HG03520 (cell line): Measurements from ENCODE around the gene MEGF11.

Source experiments
- ATAC-seq: cut with Tn5 transposase; IDR thresholded peaks from one replicate; pipeline ENCODE4 v1.9.1; 2021; ENCODE audit warnings: mild to moderate bottlenecking, moderate library complexity; ENCODE audit not compliant: unreplicated experiment

The MEGF11 gene

DNA sequence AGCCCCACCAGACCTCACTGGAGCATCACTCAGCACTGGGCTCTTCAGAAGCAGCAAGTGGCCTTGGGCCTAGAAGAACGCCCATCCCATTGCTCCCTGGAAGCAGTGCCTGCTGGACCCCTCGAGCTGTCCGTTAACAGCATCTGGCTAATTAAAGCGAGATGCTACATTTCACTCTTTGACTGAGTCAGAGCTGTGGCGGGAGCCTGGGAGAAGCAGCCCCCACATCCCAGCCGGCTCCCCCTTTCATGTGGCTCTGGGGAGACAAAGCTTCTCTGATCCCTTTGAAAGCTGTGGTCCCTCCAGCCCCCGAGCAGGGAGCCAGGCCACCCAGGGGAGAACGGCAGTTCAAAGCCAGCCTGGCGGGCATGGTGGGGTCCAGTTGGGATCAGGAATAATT is 103.7 kb downstream of the MEGF11 start:
- no peak for ATAC-seq

DNA sequence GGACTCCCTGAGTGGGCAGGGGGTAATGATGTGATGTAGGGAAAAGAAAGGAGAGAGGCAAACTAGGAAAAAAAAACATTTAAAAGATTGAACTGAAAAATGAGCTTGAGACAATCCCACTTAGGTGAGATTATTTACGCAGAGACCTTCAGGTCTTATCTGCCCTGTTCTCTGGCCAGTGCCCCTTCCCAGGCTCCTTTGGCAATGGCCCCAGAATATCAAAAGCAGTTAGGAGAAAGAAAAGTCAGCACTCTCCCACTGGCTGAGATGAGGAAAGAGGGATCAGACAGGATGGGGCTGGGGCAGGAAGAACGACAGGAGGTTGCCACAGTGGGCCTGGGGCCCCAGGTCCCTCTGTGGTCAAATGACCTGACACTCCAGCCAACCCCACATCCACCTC is 105.4 kb downstream of the MEGF11 start:
- no peak for ATAC-seq

DNA sequence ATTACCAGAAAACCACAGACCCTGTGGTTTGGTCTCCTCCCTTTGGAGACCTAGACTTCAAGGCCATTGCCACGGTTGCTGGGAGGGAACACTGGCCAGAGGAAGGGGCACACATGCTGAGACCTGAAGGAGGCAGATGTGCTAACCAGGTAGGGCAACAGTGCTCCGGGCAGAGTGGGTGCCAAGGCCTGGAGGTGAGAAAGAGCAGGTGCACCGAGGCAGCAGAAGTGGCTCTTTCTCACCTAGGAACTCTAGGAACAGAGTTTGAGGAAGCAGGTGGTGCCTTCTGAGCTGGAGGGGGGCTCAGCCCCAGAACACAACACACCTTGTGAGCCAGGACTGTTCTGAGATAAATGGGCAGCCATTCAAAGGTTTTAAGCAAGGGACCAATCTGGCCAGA is 106.1 kb downstream of the MEGF11 start:
- no peak for ATAC-seq

DNA sequence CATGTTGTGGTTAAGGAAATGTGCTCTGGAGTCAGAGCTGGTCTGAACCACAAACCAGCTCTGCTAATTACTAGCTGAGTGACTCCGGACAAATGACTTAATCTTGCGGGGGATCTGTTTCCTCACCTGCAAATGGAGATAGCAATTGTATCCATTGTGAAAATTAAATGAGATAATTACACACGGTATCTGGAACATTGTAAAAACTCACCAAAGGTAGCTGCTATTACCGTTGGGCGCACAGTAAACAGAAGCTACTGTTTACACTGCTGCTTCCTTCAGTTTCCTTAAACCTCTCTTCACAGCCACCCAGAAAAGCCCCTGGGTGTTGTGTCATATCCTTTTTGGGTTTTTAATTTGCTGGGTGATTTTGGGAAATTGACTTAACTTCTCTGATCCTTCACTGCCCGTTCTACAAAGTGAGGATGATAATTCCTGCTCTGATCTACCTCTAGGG is 107.8 kb downstream of the MEGF11 start:
- no peak for ATAC-seq

DNA sequence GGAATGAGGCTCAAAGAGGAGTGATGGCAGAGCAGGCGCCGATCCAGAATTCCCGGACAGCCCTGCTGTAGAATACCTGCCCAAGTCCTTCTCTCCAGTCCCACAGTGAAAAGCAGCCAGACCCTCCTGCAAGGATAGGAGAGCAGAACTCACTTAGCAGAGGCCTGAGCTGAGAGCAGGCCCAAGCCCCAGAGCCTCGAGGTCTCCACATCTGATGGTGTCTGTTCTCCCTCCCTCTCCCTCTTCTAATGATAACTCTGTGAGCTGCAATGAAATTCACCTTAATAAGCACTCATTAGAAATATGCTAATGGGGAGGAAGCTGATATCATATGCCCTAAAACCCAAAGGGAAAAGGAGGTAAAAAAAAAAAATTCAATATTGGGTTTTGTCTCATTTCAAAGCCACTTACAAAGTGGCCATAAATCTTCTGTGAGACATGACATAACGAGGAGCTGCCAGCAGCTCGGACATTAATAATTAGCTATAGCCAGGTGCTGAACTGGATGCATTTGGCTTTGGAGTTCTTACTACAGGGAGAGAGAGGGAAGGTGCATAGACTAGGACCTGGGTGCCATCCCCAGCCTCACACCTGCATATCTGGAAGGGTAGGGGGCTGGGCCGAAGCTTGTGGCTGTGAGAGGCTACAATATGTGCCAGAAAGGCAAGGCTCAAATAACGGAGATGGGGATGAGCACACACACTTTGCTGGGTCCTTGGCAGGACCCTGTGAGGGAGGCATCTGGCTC is 108.4 kb downstream of the MEGF11 start:
- ATAC-seq, result no peak

DNA sequence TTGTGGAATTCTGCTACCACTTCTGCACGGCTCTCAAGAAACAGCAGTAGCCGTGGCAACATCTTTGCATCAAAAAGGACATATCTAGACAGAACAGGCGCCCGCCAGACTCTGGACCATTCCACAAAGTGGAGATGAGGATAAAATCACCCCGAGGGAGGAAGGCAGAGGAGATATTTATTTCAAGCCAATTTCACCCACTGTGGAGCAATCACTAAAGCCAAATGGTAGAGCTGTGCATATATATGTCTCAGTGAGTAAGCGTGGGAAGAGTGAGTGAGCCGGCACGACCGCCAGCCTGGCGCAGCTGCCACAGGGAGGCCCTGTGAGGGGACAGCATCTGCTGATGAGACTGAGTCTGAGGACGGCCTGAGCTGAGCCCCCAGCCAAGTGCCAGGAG is 111.3 kb downstream of the MEGF11 start:
- no peak for ATAC-seq

GRCh38 chr15:66139591-66140207 is 113.9 kb downstream of the MEGF11 start:
- ATAC-seq, result no peak

GRCh38 chr15:66138892-66139590 is 114.5 kb downstream of the MEGF11 start:
- no peak for ATAC-seq

DNA sequence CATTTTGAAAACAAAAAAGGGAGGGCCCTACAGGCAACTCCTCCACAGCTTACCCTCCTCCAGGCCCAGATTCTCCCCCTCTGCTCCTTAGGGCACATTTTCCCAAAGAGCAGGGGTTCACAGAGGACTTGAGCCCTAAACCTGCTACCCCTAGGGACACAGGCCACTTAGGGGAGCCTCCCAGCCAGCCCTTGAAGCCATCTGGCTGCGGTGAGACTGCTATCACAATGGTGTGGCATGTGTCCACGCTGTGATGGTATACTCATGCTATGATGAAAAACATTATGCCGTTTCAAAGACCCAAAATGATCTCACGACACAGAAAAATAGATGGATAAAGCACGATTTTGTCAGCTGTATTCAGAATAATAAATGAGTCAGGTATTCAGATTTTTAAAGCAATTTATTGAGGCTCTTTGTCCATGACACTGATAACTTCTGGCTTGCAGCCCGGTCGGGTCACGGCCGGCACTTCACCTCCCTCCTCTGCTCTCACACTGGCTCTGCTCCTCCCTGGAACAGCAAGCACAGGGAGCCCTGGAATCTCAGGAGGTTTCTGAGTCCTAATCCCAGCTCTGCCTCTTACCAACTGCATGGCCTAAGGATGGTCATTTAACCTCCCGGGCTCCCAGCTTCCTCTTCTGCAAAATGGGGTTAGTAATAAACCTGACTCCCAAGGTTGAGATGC is 115.3 kb downstream of the MEGF11 start:
- no peak for ATAC-seq

DNA sequence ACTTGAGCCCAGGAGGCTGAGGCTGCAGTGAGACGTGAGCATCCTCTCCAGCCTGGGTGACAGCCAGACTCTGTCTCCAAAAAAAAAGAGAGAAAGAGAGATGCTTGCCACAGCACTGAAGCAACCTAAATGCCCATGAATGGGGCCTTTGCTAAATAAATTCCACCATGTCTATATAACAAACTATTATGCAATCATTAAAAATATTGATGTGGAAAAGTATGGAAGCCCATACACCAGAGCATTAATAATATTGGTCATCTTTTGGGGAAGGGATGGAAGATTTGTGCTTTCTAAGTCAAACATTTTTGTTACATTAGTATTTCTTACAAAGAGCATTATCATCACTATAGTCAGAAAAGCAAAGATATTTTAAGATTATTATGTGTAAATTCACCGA is 116.6 kb downstream of the MEGF11 start:
- ATAC-seq, result no peak

DNA sequence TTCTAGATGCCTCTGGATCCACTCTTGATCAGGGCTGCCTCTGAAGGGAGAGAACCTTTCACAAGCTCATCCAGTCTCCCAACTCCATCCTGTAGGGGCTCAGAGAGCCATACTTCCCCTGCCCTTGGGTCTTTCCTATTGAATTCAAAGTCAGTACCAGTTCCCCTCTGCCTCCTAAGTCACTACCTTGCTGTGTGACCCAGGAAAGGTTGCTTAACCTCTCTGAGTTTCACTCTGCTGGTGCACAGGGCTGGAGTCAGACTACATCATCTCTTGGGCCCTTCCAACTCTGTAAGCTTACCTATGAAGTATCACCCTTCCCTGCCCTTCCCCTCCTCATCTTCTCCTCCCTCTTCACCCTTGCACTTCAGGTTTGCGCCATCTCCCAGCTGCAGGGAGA is 117.9 kb downstream of the MEGF11 start:
- ATAC-seq, result no peak

GRCh38 chr15:66134284-66134683 is 119.3 kb downstream of the MEGF11 start:
- ATAC-seq, result no peak

DNA sequence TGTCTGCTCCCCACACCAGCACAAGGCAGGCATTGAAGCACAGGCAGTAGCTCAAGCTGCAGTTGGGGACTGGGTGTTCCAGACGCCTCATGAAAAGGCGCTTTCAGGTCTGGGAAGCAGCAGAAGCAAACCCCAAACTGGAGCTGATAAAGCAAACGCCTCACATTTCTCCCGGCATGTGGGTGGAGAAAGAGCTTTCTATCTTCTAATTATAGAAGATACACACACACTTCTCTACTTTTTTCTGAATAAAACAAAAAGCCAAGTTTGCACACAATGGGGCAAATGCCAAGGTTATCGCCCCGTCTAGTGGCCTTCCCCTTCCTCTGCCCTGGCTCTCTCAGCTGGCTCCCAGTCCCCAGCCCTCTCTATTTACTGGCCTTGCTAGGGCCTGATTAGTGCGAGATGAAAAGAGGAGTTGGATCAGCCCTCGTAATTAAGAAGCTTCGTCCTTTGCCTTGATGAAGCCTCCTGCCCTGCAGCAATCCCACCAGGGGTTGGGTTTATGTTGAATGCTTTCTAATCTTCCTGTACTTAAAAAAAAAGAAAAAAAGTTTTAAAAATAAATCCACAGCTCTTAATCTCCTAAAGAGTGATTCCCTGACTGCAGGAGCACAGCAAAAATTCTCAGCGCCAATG is 120.2 kb downstream of the MEGF11 start:
- ATAC-seq, result no peak

DNA sequence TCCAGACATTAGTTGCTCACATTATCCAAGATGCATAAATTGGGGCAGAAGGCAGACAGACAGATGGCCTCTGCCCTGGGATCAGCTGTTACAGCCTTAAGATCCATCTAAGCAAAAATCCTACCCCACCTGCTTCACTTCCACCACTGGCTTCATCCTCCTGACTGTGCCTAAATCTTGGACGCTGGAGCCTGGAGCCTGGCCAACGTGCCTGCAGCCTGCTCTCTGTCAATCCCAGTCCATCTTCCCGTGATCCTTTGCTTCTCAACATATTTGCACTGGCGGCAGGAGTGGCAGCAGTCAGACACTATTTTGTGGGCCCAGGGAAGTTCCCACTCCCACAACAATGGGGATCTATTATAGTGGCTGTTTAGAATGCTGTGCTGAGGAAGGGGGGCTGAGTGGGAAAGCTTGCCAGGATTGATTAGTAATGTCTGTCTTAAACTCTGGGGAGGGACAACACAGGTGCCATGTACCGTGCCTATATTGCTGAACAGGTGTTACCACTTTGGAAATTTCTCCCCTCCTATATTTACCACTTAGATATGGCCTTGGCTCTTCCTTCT is 121.2 kb downstream of the MEGF11 start:
- ATAC-seq, result no peak

DNA sequence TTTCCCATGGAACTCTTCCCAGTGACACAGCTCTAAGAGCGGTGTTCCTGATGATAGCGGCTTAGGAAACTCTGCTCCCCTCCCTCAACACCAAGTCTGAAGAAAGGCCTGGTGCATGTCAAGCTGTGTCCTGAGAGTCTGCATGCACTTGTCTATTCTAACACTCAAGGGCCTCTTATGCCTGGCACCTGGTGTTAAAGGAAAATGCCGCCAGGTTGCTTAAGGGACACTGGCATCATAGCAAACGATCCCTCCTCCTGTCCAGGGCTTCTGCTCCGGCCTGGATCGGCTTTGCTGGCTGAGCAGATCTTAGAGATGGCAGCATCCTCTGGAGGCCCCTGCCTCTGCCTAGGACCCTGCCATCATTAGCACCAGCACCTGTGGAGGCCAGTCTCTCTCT is 121.7 kb downstream of the MEGF11 start:
- ATAC-seq, result no peak

- ATAC-seq, result no peak
Observed at GRCh38 chr15:66131200-66131599, 122.3 kb downstream of the MEGF11 start.

DNA sequence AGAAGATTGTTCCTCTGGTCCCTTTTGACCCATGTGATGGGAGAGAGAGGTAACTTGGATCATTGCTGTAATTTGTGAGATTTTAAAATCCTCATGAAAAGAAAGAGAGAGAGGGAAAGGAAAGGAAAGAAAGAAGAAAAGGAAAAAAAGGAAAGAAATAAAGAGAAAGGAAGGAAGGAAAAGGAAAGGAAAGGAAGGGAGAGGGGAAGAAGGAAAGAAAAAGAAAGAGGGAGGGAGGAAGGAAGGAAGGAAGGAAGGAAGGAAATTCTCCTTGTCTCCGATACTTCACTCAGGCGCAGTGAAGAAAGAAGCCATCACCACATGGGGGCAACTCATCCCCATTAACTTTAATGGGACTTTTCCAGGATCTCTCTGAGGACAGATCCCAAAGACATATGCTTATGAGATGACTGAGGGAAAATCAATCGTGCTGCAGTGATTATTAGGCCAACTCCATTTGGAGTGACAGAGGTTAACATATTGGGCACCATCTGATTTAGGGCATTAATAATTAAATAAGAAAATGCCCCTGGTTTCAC is 123.0 kb downstream of the MEGF11 start:
- no peak for ATAC-seq

- ATAC-seq, result no peak
Observed at GRCh38 chr15:66129586-66129985, 124.0 kb downstream of the MEGF11 start.

- no peak for ATAC-seq
Observed at GRCh38 chr15:66128116-66128680, 125.4 kb downstream of the MEGF11 start.

- no peak for ATAC-seq
Observed at GRCh38 chr15:66126456-66126855, 127.1 kb downstream of the MEGF11 start.
